ENCODE data around the gene SCP2D1.
"Not testable (repeated sequence)": the region's sequence is repeated elsewhere in the genome, so short reads cannot be mapped to it uniquely, and the experiment has no call there.

The SCP2D1 gene

DNA sequence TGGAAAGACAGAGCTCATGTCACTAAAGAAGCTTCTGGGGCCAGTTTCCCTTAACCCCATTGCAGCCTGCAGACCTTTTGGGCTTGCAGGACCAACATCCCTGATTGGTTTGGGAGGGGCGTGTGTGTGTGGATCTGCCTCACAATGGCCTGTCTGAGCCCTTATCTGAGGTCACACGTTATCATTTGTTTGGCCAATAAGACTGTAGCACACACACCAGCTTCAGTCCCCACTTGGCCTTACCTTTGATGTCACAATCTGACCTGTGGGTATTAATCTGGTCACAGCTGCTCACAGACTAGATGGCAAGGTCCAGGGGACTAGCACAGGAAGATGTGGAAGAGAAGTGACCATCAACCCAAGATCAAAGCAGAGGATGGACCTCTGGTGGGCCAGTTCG lies at the start of gene SCP2D1:
TSS of gene SCP2D1 (plus strand) at position 301 of the 400 bp plus-strand sequence. CDS start at position 334, 33 bp downstream.
- DNase-seq (ENCODE audit: low spot score), result no peak

DNA sequence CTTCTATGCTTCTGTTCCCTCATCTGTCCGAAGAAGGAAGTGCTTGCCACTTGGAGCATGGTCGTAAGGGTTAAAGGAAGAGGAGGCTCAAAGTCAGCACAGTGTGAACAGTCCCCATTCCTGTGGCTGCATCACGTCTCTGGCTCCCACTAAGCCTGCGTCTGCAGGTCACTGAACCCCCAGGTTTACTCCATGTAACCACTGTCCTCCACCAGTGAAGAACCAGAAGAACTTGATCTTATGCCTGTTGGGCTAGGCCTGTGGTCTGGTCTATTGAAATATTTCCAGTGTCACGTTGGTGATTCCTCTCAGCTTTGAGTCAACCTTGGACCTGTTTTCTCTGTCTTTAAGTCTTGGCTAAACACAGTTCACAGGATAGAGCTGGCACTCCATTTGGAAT lies 45.9 kb upstream of the SCP2D1 start:
- no peak for DNase-seq (ENCODE audit: low spot score)

DNA sequence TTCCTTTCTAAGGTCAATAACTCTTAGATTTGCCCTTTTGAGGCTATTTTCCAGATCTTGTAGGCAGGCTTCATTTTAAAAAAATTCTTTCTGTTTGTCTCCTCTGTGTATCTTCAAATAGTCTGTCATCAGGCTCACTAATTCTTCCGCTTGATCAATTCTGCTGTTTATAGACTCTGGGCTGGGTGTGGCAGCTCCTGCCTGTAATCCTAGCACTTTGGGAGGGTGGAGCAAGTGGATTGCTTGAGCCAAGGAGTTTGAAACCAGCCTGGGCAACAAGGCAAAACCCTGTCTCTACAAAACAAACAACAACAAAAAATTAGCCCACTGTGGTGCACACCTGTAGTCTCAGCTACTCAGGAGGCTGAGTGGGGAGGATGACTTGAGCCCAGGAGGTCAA lies 40.0 kb upstream of the SCP2D1 start:
- DNase-seq (ENCODE audit: low spot score), result no peak

DNA sequence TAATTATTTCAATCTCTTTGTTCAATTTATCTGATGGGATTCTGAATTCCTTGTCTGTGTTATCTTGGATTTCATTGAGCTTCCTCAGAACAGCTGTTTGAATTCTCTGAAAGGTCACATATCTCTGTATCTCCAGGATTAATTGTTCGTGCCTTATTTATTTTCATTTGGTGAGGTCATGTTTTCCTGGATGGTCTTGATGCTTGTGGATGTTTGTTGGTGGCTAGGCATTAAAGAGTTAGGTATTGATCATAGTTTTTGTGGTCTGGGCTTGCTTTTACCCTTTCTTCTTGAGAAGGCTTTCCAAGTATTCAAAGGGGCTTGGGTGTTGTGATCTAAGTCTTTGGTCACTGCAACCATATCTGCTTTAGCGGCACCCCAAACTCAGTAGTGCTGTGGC lies 39.4 kb upstream of the SCP2D1 start:
- no peak for DNase-seq (ENCODE audit: low spot score)

DNA sequence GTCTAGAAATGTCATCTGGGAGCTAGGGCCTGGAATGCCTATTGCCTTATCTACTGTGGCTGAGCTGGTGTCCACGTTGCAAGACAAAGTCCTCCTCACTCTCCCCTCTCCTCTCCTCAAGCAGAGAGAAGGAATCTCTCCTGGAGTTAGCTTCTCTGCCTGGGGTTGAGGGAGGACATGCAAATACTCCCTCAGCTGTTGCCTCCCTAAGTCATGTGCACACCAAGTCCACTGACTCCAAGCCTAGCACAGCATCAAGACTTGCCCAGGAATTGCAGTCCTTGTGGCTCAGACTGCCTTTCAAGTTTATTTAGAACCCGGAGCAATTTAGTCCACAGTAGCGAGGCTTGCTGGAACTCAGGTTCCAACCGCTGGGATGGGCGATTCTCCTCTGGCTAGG lies 38.0 kb upstream of the SCP2D1 start:
- no peak for DNase-seq (ENCODE audit: low spot score)

DNA sequence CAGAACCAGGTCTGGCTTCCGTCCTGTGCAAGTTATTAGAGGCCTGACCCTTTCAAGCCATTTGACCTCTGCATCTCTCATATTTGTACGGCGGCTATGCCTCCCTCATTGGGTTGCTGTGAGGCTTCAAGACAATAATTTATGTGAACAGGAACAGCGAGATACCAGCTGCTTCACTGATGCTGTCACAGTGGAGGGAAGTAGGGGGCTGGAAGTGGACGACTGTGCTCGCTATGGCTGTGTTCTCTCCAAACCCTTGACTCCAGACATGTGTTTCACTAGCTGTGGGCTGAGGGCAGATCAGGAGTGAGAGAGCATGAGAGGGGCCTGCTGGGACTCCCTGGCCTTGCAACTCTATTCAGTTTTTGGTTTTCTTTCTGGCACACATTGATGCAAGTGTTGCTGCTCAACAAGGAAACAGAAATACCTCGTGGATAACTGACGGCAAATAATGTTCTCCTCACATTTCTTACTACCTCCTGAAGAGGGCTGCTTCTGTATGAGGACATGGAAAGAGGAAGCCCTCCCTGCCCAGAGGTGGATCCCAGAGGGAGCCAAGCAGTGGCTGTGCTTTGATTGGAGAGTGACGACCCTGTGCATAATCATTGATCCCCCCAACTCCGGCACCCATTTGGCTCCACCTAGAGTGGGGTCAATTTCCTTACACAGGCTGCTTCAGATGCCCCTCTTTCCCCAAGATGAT lies 34.7 kb upstream of the SCP2D1 start:
- no peak for DNase-seq (ENCODE audit: low spot score)

DNA sequence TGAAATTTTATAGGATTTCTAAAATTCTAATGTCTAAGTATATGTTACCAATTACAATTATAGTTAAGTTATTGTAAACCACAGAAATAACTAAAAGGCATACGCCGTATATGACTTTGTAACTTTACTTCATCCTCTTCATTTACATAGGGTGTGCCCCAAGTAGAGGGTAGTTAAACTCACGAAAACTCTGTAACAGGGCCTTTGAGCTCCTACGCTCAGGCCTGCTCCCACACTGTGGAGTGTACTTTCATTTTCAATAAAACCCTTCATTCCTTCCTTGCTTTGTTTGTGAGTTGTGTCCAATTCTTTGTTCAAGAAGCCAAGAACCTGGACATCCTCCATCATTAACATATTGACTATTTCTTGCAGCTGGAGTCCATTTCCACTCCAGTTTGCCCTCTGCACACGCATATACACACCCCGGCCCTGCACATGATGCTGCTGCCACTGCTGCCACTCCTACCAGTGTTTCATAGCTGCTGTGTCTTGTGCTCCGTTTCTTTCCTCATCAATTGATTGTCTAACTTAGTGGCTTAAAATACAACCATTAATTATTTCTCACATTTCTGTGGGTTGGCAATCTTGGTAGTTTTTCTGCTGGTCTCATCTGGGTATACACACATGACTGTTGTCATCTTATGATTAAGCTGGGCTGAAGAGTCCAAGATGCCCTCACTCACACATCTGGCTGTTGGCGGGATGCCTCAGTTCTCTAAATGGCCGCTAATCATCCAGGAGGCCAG lies 33.0 kb upstream of the SCP2D1 start:
- DNase-seq (ENCODE audit: low spot score), result no peak

DNA sequence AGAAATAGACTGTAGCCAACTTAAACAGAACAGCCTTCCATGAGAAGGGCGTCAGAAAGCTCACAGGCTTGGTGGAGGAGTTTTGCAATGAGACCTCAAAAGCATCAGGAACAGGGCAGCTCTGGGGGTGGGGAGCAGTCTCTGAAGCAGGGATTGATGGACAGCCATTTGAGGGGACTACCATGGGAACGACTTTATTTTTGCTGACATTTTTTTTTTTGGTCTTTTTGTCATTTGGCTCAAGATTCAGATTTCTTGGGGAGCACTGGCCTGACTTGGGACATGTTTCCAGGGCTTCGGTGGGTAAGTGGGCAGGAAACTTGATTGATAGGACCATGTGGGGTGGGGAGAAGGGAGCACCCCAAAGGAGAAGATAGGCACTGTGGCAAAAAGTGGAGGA lies 32.1 kb upstream of the SCP2D1 start:
- no peak for DNase-seq (ENCODE audit: low spot score)

DNA sequence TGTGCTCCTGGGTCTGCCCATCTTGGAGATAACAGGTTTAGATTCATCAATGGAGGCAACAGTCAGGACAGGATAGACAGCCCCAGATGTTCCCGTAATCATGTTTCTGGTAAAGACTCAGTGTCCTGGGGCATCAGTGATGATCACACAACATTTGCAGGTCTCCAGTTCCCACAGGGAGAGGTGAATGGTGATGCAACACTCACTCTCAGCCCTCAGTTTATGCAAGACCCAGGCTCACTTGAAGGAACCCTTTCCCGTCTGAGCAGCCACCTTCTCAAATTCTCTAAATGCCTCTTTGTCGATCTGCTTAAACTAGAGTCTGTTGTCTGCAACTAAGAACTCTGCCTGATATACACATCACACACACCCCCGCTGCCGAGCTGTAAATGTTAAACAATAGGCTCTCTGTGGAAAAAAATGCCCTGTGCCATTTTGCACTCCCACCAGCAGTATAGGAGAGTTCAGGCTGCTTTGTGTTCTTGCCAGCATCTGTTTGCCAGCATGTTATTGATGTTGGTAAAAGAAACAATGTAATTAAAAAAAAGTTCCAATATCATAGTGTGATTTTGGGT lies 30.1 kb upstream of the SCP2D1 start:
- DNase-seq (ENCODE audit: low spot score), result no peak

DNA sequence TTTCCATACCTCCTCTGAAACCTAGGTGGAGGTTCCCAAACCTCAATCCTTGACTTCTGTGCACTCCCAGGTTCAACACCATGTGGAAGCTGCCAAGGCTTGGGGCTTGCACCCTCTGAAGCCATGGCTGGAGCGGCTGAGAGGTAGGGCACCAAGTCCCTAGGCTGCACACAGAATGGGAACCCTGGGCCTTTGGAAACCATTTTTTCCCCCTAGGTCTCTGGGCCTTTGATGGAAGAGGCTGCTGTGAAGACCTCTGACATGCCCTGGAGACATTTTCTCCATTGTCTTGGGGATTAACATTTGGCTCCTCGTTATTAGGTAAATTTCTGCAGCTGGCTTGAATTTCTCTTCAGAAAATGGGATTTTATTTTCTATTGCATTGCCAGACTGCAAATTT lies 26.5 kb upstream of the SCP2D1 start:
- not testable (repeated sequence) for DNase-seq (ENCODE audit: low spot score)

DNA sequence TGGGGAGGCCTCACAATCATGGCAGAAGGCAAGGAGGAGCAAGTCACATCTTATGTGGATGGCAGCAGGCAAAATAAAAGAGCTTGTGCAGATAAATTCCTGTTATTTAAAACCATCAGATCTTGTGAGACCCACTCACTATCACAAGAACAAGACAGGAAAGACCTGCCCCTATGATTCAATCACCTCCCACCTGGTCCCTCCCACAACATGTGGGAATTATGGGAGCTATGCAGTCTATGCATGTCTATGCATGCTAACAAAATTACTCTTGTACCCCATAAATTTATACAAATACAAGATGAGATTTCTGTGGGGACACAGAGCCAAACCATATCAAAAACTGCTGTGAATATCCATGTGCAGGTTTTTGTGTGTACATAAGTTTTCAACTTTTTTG lies 25.6 kb upstream of the SCP2D1 start:
- no peak for DNase-seq (ENCODE audit: low spot score)

DNA sequence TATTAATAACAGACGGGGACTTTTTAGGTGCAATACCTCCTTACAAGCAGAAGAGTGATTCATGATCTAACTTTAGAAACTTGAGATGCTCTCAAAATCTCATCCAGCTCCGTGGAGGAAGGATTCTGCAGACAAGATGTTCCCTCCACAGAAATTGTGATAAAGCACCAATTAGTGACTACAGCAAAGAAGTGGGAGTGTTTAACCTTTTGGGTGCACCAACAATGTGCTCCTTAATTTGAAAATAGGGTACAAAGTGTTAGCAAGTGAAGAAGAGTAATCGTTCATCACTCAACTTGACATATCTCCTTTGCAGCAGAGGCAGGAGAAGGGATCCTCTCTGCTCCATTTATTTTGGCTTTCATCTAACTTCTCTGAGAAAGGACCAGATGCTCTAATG lies 22.8 kb upstream of the SCP2D1 start:
- no peak for DNase-seq (ENCODE audit: low spot score)

DNA sequence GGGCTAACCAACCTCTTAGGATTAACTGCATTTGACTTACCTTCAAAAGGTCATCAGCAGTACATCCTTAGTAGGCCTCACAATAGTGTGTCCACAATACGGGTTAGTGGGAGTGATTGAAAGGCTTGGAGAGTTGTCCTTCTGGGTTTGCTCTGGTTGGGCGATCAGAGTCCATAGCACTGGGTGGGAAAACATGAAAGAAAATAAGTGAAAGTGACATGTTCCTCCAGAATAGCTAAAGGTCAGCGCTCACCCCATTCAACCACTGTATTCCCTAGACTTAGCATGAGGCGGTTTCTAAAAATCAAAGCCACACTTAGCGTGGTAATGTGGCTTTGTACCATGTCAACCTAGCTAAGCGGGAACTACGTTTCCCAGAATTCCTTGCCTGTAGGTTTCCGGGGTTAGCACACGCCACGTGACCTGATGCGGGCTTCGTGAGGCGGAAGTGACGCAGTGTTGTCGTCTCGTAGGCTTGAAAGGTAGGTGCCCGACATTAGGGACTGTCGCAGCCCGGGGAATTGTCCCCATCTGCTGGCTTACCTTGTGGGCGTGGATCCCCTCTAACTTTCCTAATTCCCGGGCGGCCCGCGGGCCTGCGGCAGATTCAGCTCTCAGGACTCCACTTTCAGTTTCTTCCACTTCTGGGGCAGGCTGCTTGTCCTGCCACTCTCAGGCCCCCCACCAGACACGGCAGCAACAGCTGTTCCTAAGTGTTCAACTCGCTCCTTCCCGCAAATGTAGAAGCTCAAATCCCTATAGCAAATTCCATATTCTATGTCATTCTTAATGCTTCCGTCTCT lies 19.8 kb upstream of the SCP2D1 start:
- DNase-seq (ENCODE audit: low spot score), result peak; percentile 97

DNA sequence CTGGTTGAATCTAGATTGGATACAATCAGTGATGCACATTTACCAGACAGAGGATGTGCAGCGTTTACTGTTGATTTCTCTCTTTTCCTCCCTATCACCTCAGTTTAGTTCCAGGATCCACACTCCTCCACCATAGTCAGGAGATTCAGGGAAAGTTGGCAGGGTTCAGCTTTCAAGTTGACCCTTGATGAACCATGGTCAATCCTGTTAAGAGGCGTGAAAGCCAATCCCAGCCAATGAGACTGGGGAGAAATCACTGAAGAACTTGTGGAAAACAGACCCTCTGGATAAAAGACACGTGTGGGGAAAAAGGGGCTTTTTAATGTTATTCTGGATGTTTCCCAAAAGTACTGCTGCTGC lies 19.2 kb upstream of the SCP2D1 start:
- no peak for DNase-seq (ENCODE audit: low spot score)

DNA sequence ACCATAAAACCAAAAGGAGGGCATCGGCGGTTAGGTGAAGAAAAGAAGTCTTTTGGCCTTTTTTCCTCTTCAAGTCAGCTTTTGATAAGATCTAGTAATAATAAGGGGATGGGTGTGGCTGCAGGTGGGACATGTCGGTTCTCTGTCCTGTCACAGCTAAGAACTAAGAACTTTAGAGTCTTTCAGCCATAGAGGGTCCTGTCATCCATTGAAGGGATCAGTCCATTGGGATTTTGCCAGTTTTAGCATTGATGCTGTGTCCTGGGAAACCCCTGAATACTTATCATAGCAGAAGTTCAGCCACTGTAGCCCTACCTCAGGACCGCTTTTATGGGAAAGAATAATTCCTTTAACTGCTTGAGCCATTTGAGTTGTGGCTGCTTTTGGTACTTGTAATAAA lies 18.2 kb upstream of the SCP2D1 start:
- no peak for DNase-seq (ENCODE audit: low spot score)

DNA sequence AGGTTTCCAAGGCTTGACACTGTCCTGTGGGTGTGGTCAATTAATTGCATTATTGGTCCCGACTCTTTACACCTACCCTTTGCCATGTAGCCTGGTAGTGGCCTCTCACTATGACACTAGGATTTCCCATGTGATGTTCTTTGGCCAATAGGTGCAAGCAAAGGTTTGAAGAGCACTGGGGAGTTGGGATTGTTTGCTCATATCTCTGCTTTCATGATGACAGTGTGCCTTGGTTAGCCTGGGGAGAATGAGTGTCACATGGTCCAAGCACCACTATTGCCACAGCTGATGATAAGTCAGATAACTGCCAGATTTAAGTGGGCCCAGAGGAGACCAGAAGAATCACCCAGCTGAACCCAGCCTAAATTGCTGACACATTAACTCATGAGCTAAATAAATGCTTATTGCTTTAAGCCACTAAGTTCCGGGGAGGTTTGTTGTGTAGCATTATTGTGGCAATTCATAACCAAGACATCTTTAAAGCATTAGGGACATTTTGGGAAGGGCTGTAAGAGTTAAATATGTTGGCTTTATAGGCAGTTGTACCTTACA lies 17.2 kb upstream of the SCP2D1 start:
- no peak for DNase-seq (ENCODE audit: low spot score)

DNA sequence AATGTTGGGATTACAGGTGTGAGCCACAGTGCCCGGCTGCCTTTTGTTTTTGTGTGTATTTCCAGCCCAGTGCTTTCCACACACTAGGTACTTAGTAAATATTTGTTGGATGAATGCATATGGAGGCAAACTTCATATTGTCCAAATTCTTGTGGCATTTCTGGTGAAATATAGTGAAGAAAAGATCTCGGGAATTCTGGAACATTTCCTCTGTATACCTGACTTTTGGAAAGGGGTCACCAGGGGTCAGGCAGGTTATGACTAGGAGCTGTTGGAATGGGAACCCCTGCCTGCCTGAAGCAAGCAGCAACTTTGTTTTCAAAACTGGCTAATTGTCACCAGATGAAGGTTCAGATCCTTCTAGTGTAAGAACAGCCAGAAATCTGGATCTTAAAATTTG lies 12.1 kb upstream of the SCP2D1 start:
- no peak for DNase-seq (ENCODE audit: low spot score)

DNA sequence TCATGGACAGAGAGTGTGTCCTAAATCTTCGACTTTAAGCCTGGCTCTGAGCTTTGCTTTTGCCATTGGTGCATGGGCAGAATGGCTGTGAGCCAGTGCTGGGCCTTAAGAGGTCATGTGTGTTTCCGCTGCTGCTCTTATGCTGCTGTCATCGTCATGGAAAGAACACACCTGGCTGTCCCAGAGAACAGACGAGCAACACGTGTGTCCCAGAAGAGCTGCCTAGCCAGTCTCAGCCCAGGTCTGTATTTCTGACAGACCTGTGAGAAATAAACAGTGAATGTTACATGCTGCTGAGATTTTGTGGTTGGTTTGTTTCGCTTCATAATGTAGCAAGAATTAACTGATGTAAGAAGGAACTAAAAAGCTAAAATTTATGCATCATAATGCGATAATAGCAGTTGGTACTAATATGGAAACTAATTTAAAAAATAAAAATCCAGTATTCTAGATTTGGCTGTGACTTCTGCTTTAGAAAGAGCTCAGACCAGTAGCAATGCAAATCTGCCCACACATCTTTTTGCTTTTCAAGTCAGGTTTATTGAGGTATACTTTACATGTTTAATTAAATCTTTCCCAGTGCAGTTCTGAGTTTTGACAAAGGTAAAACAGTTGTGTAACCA lies 11.5 kb upstream of the SCP2D1 start:
- DNase-seq (ENCODE audit: low spot score), result no peak

DNA sequence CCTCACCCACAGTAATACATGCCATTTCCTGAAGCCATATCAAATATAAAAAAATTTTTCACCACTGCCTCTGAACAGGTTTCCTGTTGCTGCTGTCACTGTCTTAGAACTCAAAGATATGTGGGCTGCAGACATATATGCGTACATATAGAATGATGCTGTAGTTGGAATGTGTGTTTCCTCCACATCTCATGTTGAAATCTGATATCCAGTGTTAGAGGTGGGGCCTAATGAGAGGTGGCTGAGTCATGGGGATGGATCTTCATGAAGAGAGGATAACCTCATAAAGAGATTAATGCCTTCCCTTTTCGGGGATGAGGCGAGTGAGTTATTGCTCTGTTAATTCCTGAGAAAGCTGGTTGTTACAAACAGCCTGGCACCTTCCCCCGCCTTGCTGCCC lies 7.7 kb upstream of the SCP2D1 start:
- DNase-seq (ENCODE audit: low spot score), result no peak

DNA sequence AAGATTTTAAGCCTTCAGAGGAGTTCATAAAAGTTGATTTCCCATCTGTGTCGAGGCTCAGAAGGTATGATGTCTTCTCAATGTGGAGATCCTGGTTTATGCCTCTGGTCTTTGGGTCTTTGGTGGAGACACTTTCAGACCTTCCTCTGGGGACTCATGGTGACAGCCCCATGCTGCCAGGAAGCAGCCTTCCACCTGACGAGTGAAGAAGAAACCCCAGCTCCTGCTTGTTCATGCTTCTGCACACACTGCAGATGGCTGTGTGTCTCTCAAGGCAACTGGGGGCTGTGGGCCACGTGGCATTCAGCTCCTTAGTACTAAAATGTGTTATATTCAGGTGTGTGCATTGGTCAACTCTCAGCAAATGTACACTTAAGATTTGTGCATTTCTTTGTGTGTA lies 4.9 kb upstream of the SCP2D1 start:
- DNase-seq (ENCODE audit: low spot score), result no peak

DNA sequence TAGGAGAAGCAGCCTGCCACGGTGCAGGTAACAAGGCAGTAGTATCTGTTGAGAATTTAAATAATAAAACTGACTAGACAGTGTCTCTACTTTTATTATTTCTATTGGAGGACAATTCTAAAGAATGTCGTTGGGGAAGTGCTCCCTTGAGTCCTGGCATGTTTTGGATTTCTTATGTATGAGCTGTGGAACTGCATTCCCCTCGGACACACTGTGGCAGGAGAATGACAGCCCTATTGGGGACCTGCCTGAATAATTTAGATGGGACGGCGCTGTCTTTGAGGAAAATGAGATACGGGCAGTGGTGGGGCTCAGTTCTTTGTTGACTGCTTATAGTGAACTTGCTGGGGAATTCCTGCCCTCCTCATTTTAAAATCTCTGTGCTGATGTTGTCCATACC lies 2.4 kb upstream of the SCP2D1 start:
- DNase-seq (ENCODE audit: low spot score), result no peak

DNA sequence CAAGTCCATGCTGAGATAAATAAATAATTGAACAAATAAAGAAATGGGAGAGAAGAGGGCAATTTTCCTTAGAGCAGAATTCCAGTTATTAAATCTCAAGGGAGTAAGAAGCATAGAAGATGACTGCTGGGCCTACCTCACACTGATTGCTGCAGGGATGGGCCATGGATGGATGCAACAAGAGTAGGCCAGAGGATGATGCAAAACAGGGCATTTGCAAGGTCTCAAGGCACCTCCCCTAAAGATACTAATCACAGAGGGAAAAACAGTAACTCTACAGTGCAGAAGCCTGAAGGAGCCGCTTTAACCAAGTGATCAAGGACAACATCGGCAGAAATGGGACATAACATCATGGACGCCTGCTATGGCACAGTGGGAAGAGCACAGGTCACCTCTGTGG lies 1.7 kb upstream of the SCP2D1 start:
- no peak for DNase-seq (ENCODE audit: low spot score)

Data from cerebellar cortex (tissue), 1 donor.